GM19452 (cell line): Measurements from ENCODE around the gene TERT.

ENCODE experiments used
- ATAC-seq: cut with Tn5 transposase; IDR thresholded peaks from one replicate; pipeline ENCODE4 v1.9.1; 2021; ENCODE audit not compliant: unreplicated experiment

Gene TERT

GRCh38 chr5:1265026-1265425 is 29.8 kb downstream of the TERT start:
- ATAC-seq = no peak

GRCh38 chr5:1264211-1264610 is 30.7 kb downstream of the TERT start:
- ATAC-seq = no peak

- no peak for ATAC-seq
Observed at GRCh38 chr5:1262381-1262780, 32.5 kb downstream of the TERT start.

- ATAC-seq = no peak
Observed at GRCh38 chr5:1261643-1262042, 33.2 kb downstream of the TERT start.

- ATAC-seq = no peak
Observed at GRCh38 chr5:1259806-1260480, 34.9 kb downstream of the TERT start.

GRCh38 chr5:1257841-1258240 is 37.0 kb downstream of the TERT start:
- ATAC-seq = no peak

GRCh38 chr5:1257363-1257762 is 37.5 kb downstream of the TERT start:
- no peak for ATAC-seq

- ATAC-seq = no peak
Observed at GRCh38 chr5:1256776-1257175, 38.1 kb downstream of the TERT start.

GRCh38 chr5:1255081-1255561 is 39.7 kb downstream of the TERT start:
- no peak for ATAC-seq

GRCh38 chr5:1254196-1254595 is 40.7 kb downstream of the TERT start:
- ATAC-seq = no peak

- no peak for ATAC-seq
Observed at GRCh38 chr5:1253456-1254105, 41.3 kb downstream of the TERT start.

- ATAC-seq = no peak
Observed at GRCh38 chr5:1252681-1253080, 42.2 kb downstream of the TERT start.

GRCh38 chr5:1251678-1252580 is 42.9 kb downstream of the TERT start:
- ATAC-seq = no peak

- no peak for ATAC-seq
Observed at GRCh38 chr5:1249366-1250280, 45.2 kb downstream of the TERT start.

GRCh38 chr5:1247811-1248210 is 47.1 kb downstream of the TERT start:
- ATAC-seq = no peak

GRCh38 chr5:1246711-1247431 is 48.0 kb downstream of the TERT start:
- no peak for ATAC-seq

- no peak for ATAC-seq
Observed at GRCh38 chr5:1245905-1246576, 48.8 kb downstream of the TERT start.

GRCh38 chr5:1244976-1245375 is 49.9 kb downstream of the TERT start:
- no peak for ATAC-seq

- no peak for ATAC-seq
Observed at GRCh38 chr5:1244255-1244654, 50.6 kb downstream of the TERT start.
